Activated T-cell treated with anti-CD3 and anti-CD28 coated beads, Interleukin-2, amount 50 U/mL, for 72 hours (primary cell): ENCODE measurements around the gene LRRC25. TPM values are rescaled to one million over a fixed set of nuclear protein-coding genes. Genes with fewer than 3 reads are reported as not detected.
A peak's percentile ranks its signal among the peaks of the same experiment; 100 is the strongest.

ENCODE experiments used
- ATAC-seq, 2 donors: fragments of 150-1000 bp; cut with Tn5 transposase; replicated peaks in 1 of 2; 2 replicates each; pipeline ENCODE4 v1.10.0; 2021; ENCODE audit warnings: moderate library complexity in 2 of 2, mild to moderate bottlenecking in 1 of 2
- DNase-seq, 2 donors: peaks; one replicate each; pipeline ENCODE4 v3.0.0; 2021 to 2022; ENCODE audit warnings: mixed read lengths in 1 of 2
- H3K27ac Mint-ChIP-seq: one replicate; pipeline ENCODE4 v1.8.0; 2022; ENCODE audit warnings: mild to moderate bottlenecking, moderate library complexity, mixed read lengths
- H3K27me3 Mint-ChIP-seq: one replicate; pipeline ENCODE4 v1.8.0; 2022; ENCODE audit warnings: low read depth, mixed read lengths
- H3K36me3 Mint-ChIP-seq, 2 donors: one replicate each; pipeline ENCODE4 v1.8.0; 2022; ENCODE audit warnings: mixed read lengths in 2 of 2, mild to moderate bottlenecking in 1 of 2; ENCODE audit not compliant: insufficient read depth in 2 of 2
- H3K4me1 Mint-ChIP-seq: one replicate; pipeline ENCODE4 v1.8.0; 2022; ENCODE audit warnings: low read depth, mixed read lengths
- H3K4me3 Mint-ChIP-seq, 2 donors: one replicate each; pipeline ENCODE4 v1.8.0; 2022; ENCODE audit warnings: mild to moderate bottlenecking in 2 of 2, mixed read lengths in 2 of 2, moderate library complexity in 2 of 2
- H3K9me3 Mint-ChIP-seq, 2 donors: one replicate each; pipeline ENCODE4 v1.8.0; 2022; ENCODE audit warnings: mixed read lengths in 2 of 2
- total RNA-seq, 2 donors: library from RNA; stranded (reverse); gene quantifications; one replicate each; pipeline ENCODE4 v1.2.3, GENCODE V29; 2022

Gene LRRC25
- total RNA-seq, 2 donors from 2014 or later: not detected

DNA sequence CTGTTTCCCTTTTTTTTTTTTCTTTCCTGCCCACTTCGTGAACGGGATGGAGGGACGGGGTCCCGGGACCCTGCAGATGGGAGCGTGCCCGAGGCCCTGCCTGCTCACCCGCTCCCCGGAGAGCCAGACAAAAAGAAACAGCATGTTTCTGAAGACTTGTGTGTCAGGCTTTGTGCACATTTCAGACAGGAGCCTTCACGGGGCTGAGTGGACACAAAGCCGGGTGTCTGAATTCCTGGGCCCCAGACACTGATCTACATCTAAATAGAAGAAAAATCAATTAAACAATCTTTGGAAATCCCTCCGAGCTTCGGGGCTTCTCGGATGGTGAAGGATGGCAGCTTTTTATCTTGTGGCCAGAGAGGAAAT lies 52.9 kb downstream of the LRRC25 start:
- Mint-ChIP-seq H3K27me3 (no peaks in the 10 kb centered on the region), H3K4me1 (peaks cover 23% of the 10 kb centered on the region), H3K4me3 (no peak overlapping the region), H3K9me3 (no peaks in the 10 kb centered on the region), H3K27ac (no peak overlapping the region), H3K36me3 (peaks cover 4 to 9% of the 10 kb centered on the region in 2 donors)
- DNase-seq (no peak), ATAC-seq (no peak)

DNA sequence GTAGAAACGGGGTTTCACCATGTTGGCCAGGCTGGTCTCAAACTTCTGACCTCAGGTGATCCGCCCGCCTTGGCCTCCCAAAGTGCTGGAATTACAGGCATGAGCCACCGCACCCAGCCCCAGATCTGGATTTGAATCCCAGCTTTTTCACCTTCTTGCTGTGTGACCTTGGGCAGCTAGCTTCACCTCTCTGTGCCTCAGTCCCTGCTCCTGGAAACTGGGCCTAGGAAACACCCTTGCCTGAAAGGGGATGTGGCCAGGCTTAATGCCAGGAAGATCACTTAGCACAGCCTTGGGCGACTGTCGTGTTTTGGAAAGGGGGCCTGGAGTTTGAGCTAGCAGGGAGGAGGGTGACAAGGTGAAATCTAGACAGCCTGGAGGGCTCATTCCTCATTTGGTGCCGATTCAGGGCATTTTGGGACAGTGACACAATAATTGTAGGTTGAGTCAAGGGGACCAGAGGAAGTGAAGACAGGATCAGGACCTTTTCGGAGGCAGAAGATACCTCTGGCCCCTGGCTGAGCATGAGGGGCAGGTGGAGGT lies 55.3 kb downstream of the LRRC25 start:
- peak overlapping the region; percentile 15 for H3K27ac Mint-ChIP-seq
- H3K9me3 Mint-ChIP-seq: no peaks in the 10 kb centered on the region
- peaks cover 2 to 9% of the 10 kb centered on the region in 2 donors for H3K36me3 Mint-ChIP-seq
- DNase-seq (no peak), ATAC-seq (no peak)
- H3K27me3 Mint-ChIP-seq: no peaks in the 10 kb centered on the region
- peaks cover 26% of the 10 kb centered on the region for H3K4me1 Mint-ChIP-seq
- H3K4me3 Mint-ChIP-seq: peak overlapping the region; percentile 87 to 95

Other genes with a start within 250 kb of the LRRC25 start
- 10 to 100 TPM; 13.3 to 15.4 TPM for gene PIK3R2, start 244.5 kb downstream of the LRRC25 start, total RNA-seq
- 10 to 100 TPM; 10.2 to 11.4 TPM for gene IFI30, start 223.8 kb downstream of the LRRC25 start, total RNA-seq
- 10 to 100 TPM in 1 of 2 donors, 1 to 10 TPM in 1; 9.8 to 10.1 TPM for gene MPV17L2, start 204.4 kb downstream of the LRRC25 start, total RNA-seq
- 1 to 10 TPM; 1.8 to 1.9 TPM for gene RAB3A, start 193.6 kb downstream of the LRRC25 start, total RNA-seq
- under 1 TPM in 1 of 2 donors, not detected in 1; 0.10 TPM for gene PDE4C, start 171.2 kb downstream of the LRRC25 start, total RNA-seq
- 1 to 10 TPM; 2.2 to 2.8 TPM for gene IQCN, start 123.2 kb downstream of the LRRC25 start, total RNA-seq
- gene JUND, start 116.0 kb downstream of the LRRC25 start, total RNA-seq: 100 to 1,000 TPM; 197 to 235 TPM
- gene LSM4, start 74.5 kb downstream of the LRRC25 start, total RNA-seq: 100 to 1,000 TPM; 178 to 250 TPM
- gene PGPEP1, start 57.0 kb downstream of the LRRC25 start, total RNA-seq: 10 to 100 TPM; 55.5 to 58.0 TPM
- under 1 TPM in 1 of 2 donors, not detected in 1; 0.60 TPM for gene GDF15, start 11.5 kb downstream of the LRRC25 start, total RNA-seq
- 10 to 100 TPM; 46.8 to 48.1 TPM for gene SSBP4, start 21.8 kb upstream of the LRRC25 start, total RNA-seq
- 10 to 100 TPM; 20.5 to 24.8 TPM for gene ISYNA1, start 40.5 kb upstream of the LRRC25 start, total RNA-seq
- gene ELL, start 124.4 kb upstream of the LRRC25 start, total RNA-seq: 10 to 100 TPM; 25.9 to 32.3 TPM
- gene FKBP8, start 146.0 kb upstream of the LRRC25 start, total RNA-seq: 100 to 1,000 TPM; 223 to 239 TPM
- 100 to 1,000 TPM; 127 to 139 TPM for gene KXD1, start 160.2 kb upstream of the LRRC25 start, total RNA-seq
- 1,000 to 10,000 TPM; 1,602 TPM for gene UBA52, start 174.2 kb upstream of the LRRC25 start, total RNA-seq
- gene REX1BD, start 191.2 kb upstream of the LRRC25 start, total RNA-seq: 10 to 100 TPM; 46.2 to 59.5 TPM
- not detected for gene CRLF1, start 209.2 kb upstream of the LRRC25 start, total RNA-seq
- 1 to 10 TPM in 1 of 2 donors, under 1 TPM in 1; 0.49 to 2.0 TPM for gene TMEM59L, start 215.2 kb upstream of the LRRC25 start, total RNA-seq
- gene KLHL26, start 239.4 kb upstream of the LRRC25 start, total RNA-seq: 10 to 100 TPM; 10.1 to 11.1 TPM